Psoas muscle (tissue), 8 donors: ENCODE data around the gene DOCK2. TPM values are rescaled to one million over a fixed set of nuclear protein-coding genes. Genes with fewer than 3 reads are reported as not detected.

ENCODE experiments used
- ATAC-seq, 4 donors: fragments of 200-7000 bp; cut with Tn5 transposase; one replicate each; pipeline ENCODE4 v1.9.1; 2020; ENCODE audit warnings: moderate library complexity in 3 of 4, mild to moderate bottlenecking in 2 of 4
- DNase-seq, 2 donors: peaks; one replicate each; pipeline ENCODE4 v3.0.0-alpha.2; 2020
- H3K27ac ChIP-seq: fragments of 200-600 bp; one replicate; pipeline ENCODE4 v1.8.0; 2022
- H3K27me3 ChIP-seq, 3 donors: fragments of 200-600 bp in 1 of 3; one replicate each; pipeline versions ENCODE4 v1.6.1 to v1.8.0; 2013 to 2022; ENCODE audit warnings: low read length in 2 of 3, mild to moderate bottlenecking in 2 of 3, moderate library complexity in 1 of 3; ENCODE audit not compliant: insufficient read depth in 3 of 3
- H3K36me3 ChIP-seq, 2 donors: fragments of 200-600 bp in 1 of 2; one replicate each; pipeline versions ENCODE4 v1.6.1 to v1.8.0; 2013 to 2022; ENCODE audit warnings: low read depth in 1 of 2, mild to moderate bottlenecking in 1 of 2, moderate library complexity in 1 of 2; ENCODE audit not compliant: insufficient read depth in 1 of 2
- H3K4me1 ChIP-seq: fragments of 200-600 bp; one replicate; pipeline ENCODE4 v1.8.0; 2022
- H3K4me3 ChIP-seq: fragments of 200-600 bp; one replicate; pipeline ENCODE4 v1.8.0; 2022; ENCODE audit warnings: mild to moderate bottlenecking
- H3K9me3 ChIP-seq: fragments of 200-600 bp; one replicate; pipeline ENCODE4 v1.8.0; 2022
- WGBS, 3 donors: extraction: QIAGEN DNeasy Blood & Tissue Kit; methylation state at CpG; one replicate each; pipeline versions ENCODE4 v1.1.6 to v1.1.7; 2013; 5-methylcytosine and 5-hydroxymethylcytosine counted together
- intact Hi-C, 2 donors: fragments of 100-400 bp; cut with DNase I; formaldehyde crosslinking; loops; one replicate each; pipeline versions ENCODE4 v1.11.0 to v1.14.2; 2022
- polyA plus RNA-seq, 3 donors: library from polyadenylated mRNA; stranded (reverse); fragments of 200-250 nt; gene quantifications; one replicate each; pipeline ENCODE4 v1.2.3, GENCODE V29; 2013
- total RNA-seq, 4 donors: library from RNA; stranded (reverse); fragmentation: NEBNext Ultra II Directional in 2 of 4; extraction: Animal tissue kit (Norgen Biotek cat#: 25700) in 2 of 4; gene quantifications; one replicate each; pipeline versions ENCODE4 v1.2.1 to v1.2.4, GENCODE V29; 2021 to 2023
- TF ChIP-seq, protein P1 (sequence below): fragments of 200-600 bp; IDR thresholded peaks from one replicate; pipeline ENCODE4 v1.8.0; 2022; ENCODE audit warnings: antibody characterized with exemption
- donor health status: healthy with polysubstance abuse.
- donor health status: DM: no; HTN: no; CAD: no; lungs with moderate emphysema.
- donor health status: Bipolar disorder and iron deficiency.
- donor health status: healthy.
- donor health status: DM: yes; HTN: yes; CAD: no.
- donor health status: DM: no; HTN: no; CAD: no.
- donor health status: DM: no; HTN: no; CAD: no.
- donor health status: DM: yes; HTN: yes; CAD: no.

The DOCK2 gene
- total and polyA plus RNA-seq, 7 donors, result 0.37 to 4.4 (median 3.5) TPM

- TF ChIP-seq, protein P1, sequence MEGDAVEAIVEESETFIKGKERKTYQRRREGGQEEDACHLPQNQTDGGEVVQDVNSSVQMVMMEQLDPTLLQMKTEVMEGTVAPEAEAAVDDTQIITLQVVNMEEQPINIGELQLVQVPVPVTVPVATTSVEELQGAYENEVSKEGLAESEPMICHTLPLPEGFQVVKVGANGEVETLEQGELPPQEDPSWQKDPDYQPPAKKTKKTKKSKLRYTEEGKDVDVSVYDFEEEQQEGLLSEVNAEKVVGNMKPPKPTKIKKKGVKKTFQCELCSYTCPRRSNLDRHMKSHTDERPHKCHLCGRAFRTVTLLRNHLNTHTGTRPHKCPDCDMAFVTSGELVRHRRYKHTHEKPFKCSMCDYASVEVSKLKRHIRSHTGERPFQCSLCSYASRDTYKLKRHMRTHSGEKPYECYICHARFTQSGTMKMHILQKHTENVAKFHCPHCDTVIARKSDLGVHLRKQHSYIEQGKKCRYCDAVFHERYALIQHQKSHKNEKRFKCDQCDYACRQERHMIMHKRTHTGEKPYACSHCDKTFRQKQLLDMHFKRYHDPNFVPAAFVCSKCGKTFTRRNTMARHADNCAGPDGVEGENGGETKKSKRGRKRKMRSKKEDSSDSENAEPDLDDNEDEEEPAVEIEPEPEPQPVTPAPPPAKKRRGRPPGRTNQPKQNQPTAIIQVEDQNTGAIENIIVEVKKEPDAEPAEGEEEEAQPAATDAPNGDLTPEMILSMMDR, result no peak
- no peaks in the 10 kb centered on the region for H3K36me3 ChIP-seq
- H3K4me3 ChIP-seq, result no peak overlapping the region
- ATAC-seq (no peak), DNase-seq (no peak)
- H3K9me3 ChIP-seq, result no peaks in the 10 kb centered on the region
- no peaks in the 10 kb centered on the region for H3K4me1 ChIP-seq
- peaks cover 0 to 2% (median 0%) of the 10 kb centered on the region in 3 donors for H3K27me3 ChIP-seq
- H3K27ac ChIP-seq, result no peak overlapping the region
- intact Hi-C loops, result no loop called here
Measured at GRCh38 chr5:169758886-169759285, 121.8 kb downstream of the DOCK2 start.

DNA sequence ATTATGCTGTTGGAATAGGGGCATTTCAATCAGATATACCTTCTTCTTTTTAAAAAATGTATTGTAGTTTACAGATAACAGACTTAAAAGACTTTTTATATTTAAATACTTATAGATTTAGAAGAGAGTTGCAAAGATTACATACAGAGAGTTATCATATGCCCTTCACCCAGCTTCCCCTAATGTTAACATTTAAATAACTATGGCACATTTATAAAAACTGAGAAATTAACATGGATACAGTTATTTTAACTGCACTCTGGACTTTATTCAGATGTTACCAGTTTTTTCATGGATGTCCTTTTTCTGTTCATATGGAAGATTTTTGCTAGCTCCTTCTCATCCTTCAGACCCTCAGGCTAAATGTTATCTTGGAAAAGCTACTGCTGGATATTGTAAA is 123.2 kb downstream of the DOCK2 start:
- no peak for DNase-seq
- Histone ChIP-seq H3K36me3 (no peaks in the 10 kb centered on the region), H3K4me1 (no peaks in the 10 kb centered on the region), H3K27me3 (peaks cover 0 to 2% (median 0%) of the 10 kb centered on the region in 3 donors), H3K4me3 (no peak overlapping the region), H3K27ac (no peak overlapping the region), H3K9me3 (no peaks in the 10 kb centered on the region)
- ATAC-seq, result no peak
- TF ChIP-seq, protein P1, result no peak
- intact Hi-C loops, result no loop called here

DNA sequence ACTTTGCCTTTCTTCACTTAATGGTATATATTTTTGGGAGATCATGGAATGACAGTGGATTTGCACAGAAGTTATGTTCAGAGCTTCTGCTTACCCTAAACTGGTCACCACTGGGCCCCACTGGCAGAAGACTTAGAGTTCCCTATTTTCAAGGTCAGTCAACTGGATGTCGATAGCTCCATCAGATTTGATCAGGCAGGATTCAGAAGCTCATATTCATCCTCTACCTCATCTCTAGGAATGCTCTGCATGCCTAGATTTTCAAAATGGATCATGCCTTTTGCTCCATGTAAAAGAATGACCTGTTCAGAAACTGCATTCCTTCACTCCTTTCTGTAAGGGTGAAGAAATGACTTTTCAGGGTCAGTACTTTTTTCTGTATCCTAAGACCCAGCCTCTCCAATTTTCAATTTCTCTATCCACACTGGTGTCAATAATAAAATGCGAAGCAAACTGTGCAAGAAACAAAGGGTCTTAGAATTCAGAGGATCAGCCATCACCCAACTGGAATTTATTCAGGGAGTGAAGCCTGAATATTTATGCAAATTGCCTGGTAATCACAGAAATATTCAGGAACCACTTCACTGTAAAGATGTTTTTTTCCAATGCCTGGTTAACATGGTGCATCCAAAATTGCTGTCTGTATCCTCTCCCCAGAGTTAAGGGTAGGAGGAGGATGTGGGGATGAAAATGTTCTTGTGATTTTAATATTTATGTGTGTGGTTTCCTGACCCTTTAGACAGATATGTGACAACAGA is 125.4 kb downstream of the DOCK2 start:
- intact Hi-C loops, result no loop called here
- Histone ChIP-seq H3K4me3 (no peak overlapping the region), H3K27me3 (peaks cover 0 to 2% (median 0%) of the 10 kb centered on the region in 3 donors), H3K4me1 (no peaks in the 10 kb centered on the region), H3K9me3 (no peaks in the 10 kb centered on the region), H3K36me3 (no peaks in the 10 kb centered on the region), H3K27ac (no peak overlapping the region)
- DNase-seq (no peak), ATAC-seq (no peak)
- TF ChIP-seq, protein P1, result no peak
- WGBS, 3 donors, result 75 to 86% (median 79%) methylated on average over 2 of the region's 2 CpGs

- no peak for DNase-seq
- H3K4me3 ChIP-seq, result no peak overlapping the region
- intact Hi-C loops, result no loop called here
- no peaks in the 10 kb centered on the region for H3K9me3 ChIP-seq
- peaks cover 0 to 2% (median 0%) of the 10 kb centered on the region in 3 donors for H3K27me3 ChIP-seq
- TF ChIP-seq, protein P1, result no peak
- H3K27ac ChIP-seq, result no peak overlapping the region
- 35 to 40% (median 40%) methylated on average over 8 of the region's 8 CpGs for WGBS, 3 donors
- ATAC-seq, result no peak
- no peaks in the 10 kb centered on the region for H3K4me1 ChIP-seq
- no peaks in the 10 kb centered on the region for H3K36me3 ChIP-seq
Measured at GRCh38 chr5:169763376-169764017, 126.4 kb downstream of the DOCK2 start.
